ENCODE results near the gene MRPS12.

GRCh38 chr19:38949580-38950367 lies 19.0 kb downstream of the MRPS12 start:
- TF ChIP-seq GATA3 (IDR thresholded peaks at IDR 0.05; ENCODE audit: low read depth, low read length) (no peak), GATA2 (IDR thresholded peaks at IDR 0.05; ENCODE audit: low read depth, low read length) (no peak)
